Neural cell (in vitro differentiated cells): ENCODE data around the gene ACOT7.

Experiments
- EZH2 ChIP-seq: fragments of 200-600, 300-800 bp; shearing (Covaris generic), sonication (generic); IDR thresholded peaks from 2 replicates; pipeline ENCODE4 v1.6.1; 2014; ENCODE audit warnings: antibody characterized with exemption, low read length, borderline replicate concordance, mild to moderate bottlenecking; ENCODE audit not compliant: insufficient read depth, poor library complexity, severe bottlenecking
- POLR2AphosphoS5 ChIP-seq: IDR thresholded peaks from 2 replicates; pipeline ENCODE4 v1.6.1; 2012
- RAD21 ChIP-seq: fragments of 450-650 bp; conservative IDR thresholded peaks from 2 replicates; pipeline ENCODE4 v1.6.1; 2014; ENCODE audit warnings: antibody characterized with exemption, mild to moderate bottlenecking, moderate library complexity
- SMC3 ChIP-seq: fragments of 450-650 bp; conservative IDR thresholded peaks from 2 replicates; pipeline ENCODE4 v1.6.1; 2014; ENCODE audit warnings: antibody characterized with exemption, mild to moderate bottlenecking, moderate library complexity; ENCODE audit not compliant: poor library complexity
- TF ChIP-seq, protein P1 (sequence below): fragments of 450-650 bp; IDR thresholded peaks from 2 replicates; pipeline ENCODE4 v1.5.1; 2014; ENCODE audit warnings: antibody characterized with exemption, mild to moderate bottlenecking, moderate library complexity; ENCODE audit not compliant: poor library complexity, severe bottlenecking
- TF ChIP-seq, protein P2 (sequence below): IDR thresholded peaks from 2 replicates; pipeline ENCODE4 v1.6.1; 2012; ENCODE audit warnings: borderline replicate concordance

DNA sequence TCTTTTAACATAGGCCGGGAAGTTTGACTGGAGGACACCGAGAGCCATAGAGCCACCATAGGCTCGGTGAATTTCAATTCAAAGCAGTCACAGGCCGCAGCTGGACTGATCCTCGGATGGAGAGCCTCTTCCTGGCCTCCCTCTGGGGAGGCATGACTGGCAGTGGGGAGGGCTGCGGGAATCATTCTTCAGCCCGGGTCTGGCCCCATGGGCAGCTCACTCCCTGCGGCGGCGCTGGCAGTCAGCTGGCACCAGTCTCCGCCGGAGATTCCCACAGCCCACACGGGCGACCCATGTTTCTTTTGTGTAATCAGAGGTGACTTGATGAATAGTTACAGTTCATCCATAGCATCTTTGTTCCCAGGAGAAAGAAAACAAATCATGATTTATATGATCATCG lies 41.6 kb upstream of the ACOT7 start:
- TF ChIP-seq POLR2AphosphoS5, result no peak
- TF ChIP-seq SMC3, result no peak
- TF ChIP-seq, protein P1, sequence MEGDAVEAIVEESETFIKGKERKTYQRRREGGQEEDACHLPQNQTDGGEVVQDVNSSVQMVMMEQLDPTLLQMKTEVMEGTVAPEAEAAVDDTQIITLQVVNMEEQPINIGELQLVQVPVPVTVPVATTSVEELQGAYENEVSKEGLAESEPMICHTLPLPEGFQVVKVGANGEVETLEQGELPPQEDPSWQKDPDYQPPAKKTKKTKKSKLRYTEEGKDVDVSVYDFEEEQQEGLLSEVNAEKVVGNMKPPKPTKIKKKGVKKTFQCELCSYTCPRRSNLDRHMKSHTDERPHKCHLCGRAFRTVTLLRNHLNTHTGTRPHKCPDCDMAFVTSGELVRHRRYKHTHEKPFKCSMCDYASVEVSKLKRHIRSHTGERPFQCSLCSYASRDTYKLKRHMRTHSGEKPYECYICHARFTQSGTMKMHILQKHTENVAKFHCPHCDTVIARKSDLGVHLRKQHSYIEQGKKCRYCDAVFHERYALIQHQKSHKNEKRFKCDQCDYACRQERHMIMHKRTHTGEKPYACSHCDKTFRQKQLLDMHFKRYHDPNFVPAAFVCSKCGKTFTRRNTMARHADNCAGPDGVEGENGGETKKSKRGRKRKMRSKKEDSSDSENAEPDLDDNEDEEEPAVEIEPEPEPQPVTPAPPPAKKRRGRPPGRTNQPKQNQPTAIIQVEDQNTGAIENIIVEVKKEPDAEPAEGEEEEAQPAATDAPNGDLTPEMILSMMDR, result no peak
- TF ChIP-seq, protein P2, sequence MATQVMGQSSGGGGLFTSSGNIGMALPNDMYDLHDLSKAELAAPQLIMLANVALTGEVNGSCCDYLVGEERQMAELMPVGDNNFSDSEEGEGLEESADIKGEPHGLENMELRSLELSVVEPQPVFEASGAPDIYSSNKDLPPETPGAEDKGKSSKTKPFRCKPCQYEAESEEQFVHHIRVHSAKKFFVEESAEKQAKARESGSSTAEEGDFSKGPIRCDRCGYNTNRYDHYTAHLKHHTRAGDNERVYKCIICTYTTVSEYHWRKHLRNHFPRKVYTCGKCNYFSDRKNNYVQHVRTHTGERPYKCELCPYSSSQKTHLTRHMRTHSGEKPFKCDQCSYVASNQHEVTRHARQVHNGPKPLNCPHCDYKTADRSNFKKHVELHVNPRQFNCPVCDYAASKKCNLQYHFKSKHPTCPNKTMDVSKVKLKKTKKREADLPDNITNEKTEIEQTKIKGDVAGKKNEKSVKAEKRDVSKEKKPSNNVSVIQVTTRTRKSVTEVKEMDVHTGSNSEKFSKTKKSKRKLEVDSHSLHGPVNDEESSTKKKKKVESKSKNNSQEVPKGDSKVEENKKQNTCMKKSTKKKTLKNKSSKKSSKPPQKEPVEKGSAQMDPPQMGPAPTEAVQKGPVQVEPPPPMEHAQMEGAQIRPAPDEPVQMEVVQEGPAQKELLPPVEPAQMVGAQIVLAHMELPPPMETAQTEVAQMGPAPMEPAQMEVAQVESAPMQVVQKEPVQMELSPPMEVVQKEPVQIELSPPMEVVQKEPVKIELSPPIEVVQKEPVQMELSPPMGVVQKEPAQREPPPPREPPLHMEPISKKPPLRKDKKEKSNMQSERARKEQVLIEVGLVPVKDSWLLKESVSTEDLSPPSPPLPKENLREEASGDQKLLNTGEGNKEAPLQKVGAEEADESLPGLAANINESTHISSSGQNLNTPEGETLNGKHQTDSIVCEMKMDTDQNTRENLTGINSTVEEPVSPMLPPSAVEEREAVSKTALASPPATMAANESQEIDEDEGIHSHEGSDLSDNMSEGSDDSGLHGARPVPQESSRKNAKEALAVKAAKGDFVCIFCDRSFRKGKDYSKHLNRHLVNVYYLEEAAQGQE, result no peak
- TF ChIP-seq EZH2, result no peak
- no peak for TF ChIP-seq RAD21
